GM18907 (cell line): ENCODE results near the gene CELA2A.
"Not testable (repeated sequence)": the region's sequence is repeated elsewhere in the genome, so short reads cannot be mapped to it uniquely, and the experiment has no call there.

Experiments
- ATAC-seq: cut with Tn5 transposase; IDR thresholded peaks from one replicate; pipeline ENCODE4 v1.9.1; 2021; ENCODE audit warnings: mild to moderate bottlenecking, moderate library complexity; ENCODE audit not compliant: unreplicated experiment

The CELA2A gene

DNA sequence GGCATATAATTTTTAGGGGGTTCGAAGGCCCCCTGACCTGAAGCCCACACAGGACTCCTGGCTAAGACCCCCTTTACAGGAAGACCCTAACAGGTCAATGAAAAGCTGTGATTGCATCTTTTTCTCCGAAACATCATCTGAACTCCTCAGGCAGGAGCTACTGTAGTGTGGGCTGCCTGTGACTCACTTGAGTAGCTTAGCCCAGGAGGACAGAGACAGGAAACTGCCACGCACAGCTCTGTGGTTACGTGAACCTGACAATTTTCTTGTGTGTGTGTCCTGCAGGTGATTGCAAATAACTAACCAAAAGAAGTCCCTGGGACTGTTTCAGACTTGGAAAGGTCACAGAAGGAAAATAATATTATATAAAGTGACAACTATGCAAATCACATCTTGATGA is 34.5 kb downstream of the CELA2A start:
- not testable (repeated sequence) for ATAC-seq

- ATAC-seq: no peak
These were observed 36.1 kb downstream of the CELA2A start for GRCh38 chr1:15492596-15492995.

DNA sequence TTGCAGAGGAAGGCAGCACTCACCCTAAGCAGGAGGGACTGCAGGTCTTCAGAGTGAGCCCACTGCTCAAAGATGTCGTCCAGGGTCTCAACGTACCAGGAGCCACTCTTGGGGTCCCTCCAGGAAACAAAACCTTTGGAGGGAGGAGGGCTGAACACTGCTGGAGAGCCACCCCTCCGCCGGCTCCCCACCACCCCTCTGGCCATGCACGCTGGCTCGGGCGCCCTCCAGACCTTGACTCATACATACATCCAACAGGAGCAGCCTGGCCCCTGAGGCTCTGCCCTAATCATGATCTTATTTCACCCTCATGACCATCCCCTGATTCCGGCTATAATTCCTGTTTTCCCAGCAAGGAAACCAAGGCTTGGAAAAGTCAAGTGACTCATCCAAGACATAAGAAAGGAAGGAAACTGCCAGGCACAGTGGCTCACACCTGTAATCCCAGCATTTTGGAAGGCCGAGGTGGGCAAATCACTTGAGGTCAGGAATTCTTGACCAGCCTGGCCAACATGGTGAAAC is 37.4 kb downstream of the CELA2A start:
- no peak for ATAC-seq

GRCh38 chr1:15500184-15501178 is 43.9 kb downstream of the CELA2A start:
- ATAC-seq: no peak

GRCh38 chr1:15501208-15502032 is 44.9 kb downstream of the CELA2A start:
- no peak for ATAC-seq

GRCh38 chr1:15504436-15504835 is 47.9 kb downstream of the CELA2A start:
- ATAC-seq: no peak

GRCh38 chr1:15506831-15507230 is 50.3 kb downstream of the CELA2A start:
- no peak for ATAC-seq

GRCh38 chr1:15507278-15507677 is 50.7 kb downstream of the CELA2A start:
- no peak for ATAC-seq

DNA sequence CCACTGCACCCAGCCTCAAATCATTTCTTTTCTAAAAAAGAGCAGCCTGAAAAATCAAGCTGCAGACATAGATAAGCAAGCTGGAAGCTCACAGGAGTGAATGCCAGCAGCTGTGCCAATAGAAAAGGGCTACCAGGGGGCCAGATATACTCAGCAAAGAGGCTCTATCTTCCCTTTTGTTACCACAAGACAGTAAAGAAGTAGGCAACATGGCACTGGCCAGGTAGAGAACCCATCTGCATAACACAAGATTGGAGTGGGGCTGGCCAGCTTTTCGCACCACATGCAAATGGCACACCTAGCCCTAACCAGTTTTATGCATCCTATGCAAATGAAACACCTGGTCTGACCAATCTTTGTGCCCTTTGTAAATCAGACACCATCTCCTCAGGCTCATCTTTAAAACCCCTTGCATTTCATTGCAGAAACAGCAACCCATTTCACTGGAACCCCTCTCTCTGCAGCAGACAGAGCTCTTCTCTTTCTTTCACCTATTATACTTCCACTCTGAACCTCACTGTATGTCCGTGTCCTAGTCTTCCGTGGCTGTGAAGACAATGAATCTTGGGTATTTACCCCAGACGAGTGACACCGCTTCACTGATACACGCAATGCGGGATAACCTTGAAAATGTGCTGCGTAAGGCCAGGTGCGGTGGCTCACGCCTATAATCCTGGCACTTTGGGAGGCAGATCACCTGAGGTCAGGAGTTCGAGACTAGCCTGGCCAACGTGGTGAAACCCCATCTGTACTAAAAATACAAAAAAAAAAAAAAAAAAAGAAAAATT is 52.4 kb downstream of the CELA2A start:
- no peak for ATAC-seq

GRCh38 chr1:15509586-15509985 is 53.1 kb downstream of the CELA2A start:
- ATAC-seq: no peak

- no peak for ATAC-seq
These were observed 54.3 kb downstream of the CELA2A start for GRCh38 chr1:15510611-15511405.

DNA sequence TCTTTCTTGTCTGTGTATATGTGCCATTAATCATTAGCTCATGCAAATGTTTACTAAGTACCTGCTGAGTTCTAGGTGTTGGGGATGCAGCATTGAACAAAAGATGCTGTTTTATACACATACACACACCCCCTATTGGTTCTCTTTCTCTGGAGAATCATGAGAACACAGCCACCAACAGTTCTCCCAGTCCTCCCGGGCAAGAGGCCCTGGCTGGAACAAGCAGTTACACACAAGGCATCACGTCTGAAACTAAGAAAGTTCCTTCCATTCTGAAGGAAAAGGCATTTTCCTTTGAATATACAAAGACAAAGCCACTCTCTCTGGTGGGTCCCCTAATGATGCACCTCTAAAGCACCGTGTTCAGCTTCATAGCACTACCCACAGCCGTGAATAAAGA is 56.7 kb downstream of the CELA2A start:
- ATAC-seq: no peak

GRCh38 chr1:15513919-15514318 is 57.4 kb downstream of the CELA2A start:
- ATAC-seq: no peak

DNA sequence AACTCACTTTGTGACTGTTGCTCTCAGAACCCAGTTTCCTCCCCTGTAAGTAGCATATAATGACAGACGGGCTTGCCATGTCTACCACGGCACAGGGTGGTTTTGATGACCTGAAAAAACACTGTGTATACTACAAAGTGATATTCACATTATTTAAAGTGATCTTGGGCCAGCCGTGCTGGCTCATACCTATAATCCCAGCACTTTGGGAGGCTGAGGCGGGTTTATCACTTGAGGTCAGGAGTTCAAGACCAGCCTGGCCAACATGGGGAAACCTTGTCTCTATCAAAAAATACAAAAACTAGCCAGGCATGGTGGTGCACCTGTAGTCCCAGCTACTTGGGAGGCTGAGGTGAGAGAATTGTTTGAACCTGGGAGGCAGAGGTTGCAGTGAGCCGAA is 58.0 kb downstream of the CELA2A start:
- ATAC-seq: not testable (repeated sequence)

- no peak for ATAC-seq
These were observed 58.6 kb downstream of the CELA2A start for GRCh38 chr1:15515022-15515663.

DNA sequence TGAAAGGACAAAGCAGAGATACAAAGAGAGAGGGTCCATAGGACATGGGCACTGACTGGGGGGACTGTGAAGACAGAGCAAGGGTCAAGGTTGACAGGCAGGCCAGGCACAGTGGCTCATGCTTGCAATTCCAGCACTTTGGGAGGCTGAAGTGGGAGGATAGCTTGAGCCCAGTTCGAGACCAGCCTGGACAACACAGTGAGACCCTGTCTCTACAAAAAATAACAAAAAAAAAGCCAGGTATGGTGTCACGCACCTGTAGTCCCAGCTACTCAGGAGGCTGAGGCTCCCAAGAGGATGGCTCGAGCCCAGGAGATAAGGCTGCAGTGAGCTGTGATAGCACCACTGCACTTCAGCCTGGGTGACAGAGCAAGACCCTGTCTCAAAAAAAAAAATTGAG is 63.1 kb downstream of the CELA2A start:
- no peak for ATAC-seq

GRCh38 chr1:15521206-15521906 is 64.8 kb downstream of the CELA2A start:
- ATAC-seq: not testable (repeated sequence)
